Fibroblast of skin of scalp (primary cell): ENCODE results near the gene MYH10. TPM values are rescaled to one million over a fixed set of nuclear protein-coding genes. Genes with fewer than 3 reads are reported as not detected.
"Not testable (repeated sequence)": the region's sequence is repeated elsewhere in the genome, so short reads cannot be mapped to it uniquely, and the experiment has no call there.

ENCODE experiments used
- DNase-seq: peaks from one replicate; pipeline ENCODE4 v3.0.0-alpha.2; 2013
- polyA plus RNA-seq, 2 experiments: library from polyadenylated mRNA; unstranded; fragments of 120-200 nt; gene quantifications; one replicate each; pipeline ENCODE4 v1.2.1, GENCODE V29; 2013; ENCODE audit not compliant: insufficient read length in 2 of 2

Gene MYH10
- 173 TPM for polyA plus RNA-seq (2013, experiment 1 of 2; ENCODE audit: insufficient read length)
- polyA plus RNA-seq (2013, experiment 2 of 2; ENCODE audit: insufficient read length): 162 TPM

- DNase-seq: no peak
Measured at GRCh38 chr17:8630227-8630801, at the start of gene MYH10. Gene MYH10 (minus strand): TSS chr17:8630725. CDS start chr17:8623246, 7,479 bp downstream.

GRCh38 chr17:8679126-8679525 lies 48.6 kb upstream of the MYH10 start:
- DNase-seq: no peak

GRCh38 chr17:8675306-8675705 lies 44.8 kb upstream of the MYH10 start:
- DNase-seq: no peak

- DNase-seq: peak; percentile 78
Measured at GRCh38 chr17:8674344-8675305, 44.1 kb upstream of the MYH10 start.

GRCh38 chr17:8673612-8674011 lies 43.1 kb upstream of the MYH10 start:
- DNase-seq: peak; percentile 83

- DNase-seq: no peak
Measured at GRCh38 chr17:8672326-8672725, 41.8 kb upstream of the MYH10 start.

- DNase-seq: no peak
Measured at GRCh38 chr17:8670421-8670820, 39.9 kb upstream of the MYH10 start.

GRCh38 chr17:8668176-8668740 lies 37.7 kb upstream of the MYH10 start:
- DNase-seq: no peak

- no peak for DNase-seq
Measured at GRCh38 chr17:8667421-8667820, 36.9 kb upstream of the MYH10 start.

- DNase-seq: no peak
Measured at GRCh38 chr17:8665684-8666083, 35.2 kb upstream of the MYH10 start.

GRCh38 chr17:8664456-8665126 lies 34.1 kb upstream of the MYH10 start:
- no peak for DNase-seq

- no peak for DNase-seq
Measured at GRCh38 chr17:8662973-8663372, 32.4 kb upstream of the MYH10 start.

GRCh38 chr17:8662076-8662831 lies 31.7 kb upstream of the MYH10 start:
- no peak for DNase-seq

- not testable (repeated sequence) for DNase-seq
Measured at GRCh38 chr17:8660709-8661108, 30.2 kb upstream of the MYH10 start.

GRCh38 chr17:8659758-8660410 lies 29.4 kb upstream of the MYH10 start:
- DNase-seq: no peak

GRCh38 chr17:8658810-8659209 lies 28.3 kb upstream of the MYH10 start:
- DNase-seq: no peak

GRCh38 chr17:8656693-8657092 lies 26.2 kb upstream of the MYH10 start:
- DNase-seq: no peak

- DNase-seq: no peak
Measured at GRCh38 chr17:8654822-8655221, 24.3 kb upstream of the MYH10 start.

GRCh38 chr17:8651013-8651412 lies 20.5 kb upstream of the MYH10 start:
- DNase-seq: no peak

- no peak for DNase-seq
Measured at GRCh38 chr17:8650119-8650499, 19.6 kb upstream of the MYH10 start.
